Esophagus squamous epithelium (tissue), 5 donors: ENCODE data around the gene AFF3. TPM values are rescaled to one million over a fixed set of nuclear protein-coding genes. Genes with fewer than 3 reads are reported as not detected.
A peak's percentile ranks its signal among the peaks of the same experiment; 100 is the strongest.

Experiments
- DNase-seq: peaks from one replicate; lab custom pipeline; 2025; lab: John Stamatoyannopoulos, UW
- H3K27ac ChIP-seq, 4 donors: fragments of 200-600 bp; sonication (generic); one replicate each; pipeline ENCODE4 v1.5.1; 2016 to 2019; ENCODE audit warnings: mild to moderate bottlenecking in 1 of 4
- H3K27me3 ChIP-seq, 4 donors: fragments of 200-600 bp; sonication (generic); 1 replicate in 3 of 4; 2 replicates in 1 of 4; pipeline versions ENCODE4 v1.5.1 to v1.6.0; 2017 to 2021; ENCODE audit warnings: antibody characterized with exemption in 1 of 4
- H3K36me3 ChIP-seq, 3 donors: fragments of 200-600 bp; sonication (generic); one replicate each; pipeline ENCODE4 v1.5.1; 2016 to 2019
- H3K4me1 ChIP-seq, 3 donors: fragments of 200-600 bp; sonication (generic); one replicate each; pipeline ENCODE4 v1.5.1; 2017 to 2019
- H3K4me3 ChIP-seq, 4 donors: fragments of 200-600 bp; sonication (generic); 1 replicate in 3 of 4; 2 replicates in 1 of 4; pipeline ENCODE4 v1.5.1; 2016 to 2019; ENCODE audit warnings: mild to moderate bottlenecking in 2 of 4, moderate library complexity in 1 of 4
- H3K9me3 ChIP-seq, 3 donors: fragments of 200-600 bp; sonication (generic); one replicate each; pipeline ENCODE4 v1.5.1; 2016 to 2019
- CTCF ChIP-seq, 6 experiments: fragments of 450-650 bp in 4 of 6; fragments of 200-600 bp in 2 of 6; sonication (generic) in 2 of 6; IDR thresholded peaks; one replicate each; pipeline ENCODE4 v1.5.1; 2016 to 2019; ENCODE audit warnings: antibody characterized with exemption in 6 of 6, mild to moderate bottlenecking in 4 of 6, moderate library complexity in 4 of 6
- POLR2A ChIP-seq, 4 donors: fragments of 450-650 bp; IDR thresholded peaks; one replicate each; pipeline ENCODE4 v1.6.1; 2017; ENCODE audit warnings: antibody characterized with exemption in 4 of 4, mild to moderate bottlenecking in 4 of 4, moderate library complexity in 3 of 4
- WGBS, 2 donors: methylation state at CpG; one replicate each; pipeline ENCODE4 v1.1.5; 2018; 5-methylcytosine and 5-hydroxymethylcytosine counted together
- intact Hi-C: fragments of 100-400 bp; cut with DNase I; formaldehyde crosslinking; loops from one replicate; pipeline ENCODE4 v1.15.0; 2022
- total RNA-seq, 4 donors: library from RNA; depleted of rRNA; stranded (reverse); fragments of >200 nt; gene quantifications; one replicate each; pipeline ENCODE4 v1.1.0, GENCODE V29; 2016
- donor health status: DM: yes; HTN: yes; CAD: no.

The AFF3 gene
- total RNA-seq, 4 donors from 2014 or later = 1.2 to 9.7 (median 3.8) TPM

- Histone ChIP-seq H3K27me3 (no peaks in the 10 kb centered on the region), H3K27ac (no peak overlapping the region), H3K4me1 (no peaks in the 10 kb centered on the region), H3K36me3 (no peaks in the 10 kb centered on the region), H3K4me3 (no peak overlapping the region), H3K9me3 (no peaks in the 10 kb centered on the region)
- WGBS, 2 donors = 83 to 94% methylated on average over 4 of the region's 4 CpGs
- DNase-seq = no peak
- intact Hi-C loops = no loop called here
- TF ChIP-seq CTCF (IDR thresholded peaks at IDR 0.05) = no peak
- TF ChIP-seq POLR2A (IDR thresholded peaks at IDR 0.05) = no peak
These were observed 622.2 kb downstream of the AFF3 start for GRCh38 chr2:99520195-99520594.

GRCh38 chr2:99514357-99514756, 628.0 kb downstream of the AFF3 start:
- intact Hi-C loops = no loop called here

GRCh38 chr2:99512181-99512591, 630.2 kb downstream of the AFF3 start:
- peaks cover 0 to 7% (median 0%) of the 10 kb centered on the region in 3 donors for H3K4me1 ChIP-seq
- WGBS, 2 donors = 46 to 63% methylated on average over 1 of the region's 1 CpG
- H3K36me3 ChIP-seq = no peaks in the 10 kb centered on the region
- no peaks in the 10 kb centered on the region for H3K27me3 ChIP-seq
- DNase-seq = no peak
- H3K4me3 ChIP-seq = no peak overlapping the region
- no peak overlapping the region for H3K27ac ChIP-seq
- H3K9me3 ChIP-seq = no peaks in the 10 kb centered on the region
- intact Hi-C loops = no loop called here
- no peak for TF ChIP-seq CTCF (IDR thresholded peaks at IDR 0.05)
- TF ChIP-seq POLR2A (IDR thresholded peaks at IDR 0.05) = no peak

More at GRCh38 chr2:99514357-99514756, 628.0 kb downstream of the AFF3 start:
- TF ChIP-seq CTCF (IDR thresholded peaks at IDR 0.05) (no peak), POLR2A (IDR thresholded peaks at IDR 0.05) (no peak)
- no peak for DNase-seq
- WGBS, 2 donors = 82 to 89% methylated on average over 4 of the region's 4 CpGs
- H3K4me3 ChIP-seq = no peak overlapping the region
- H3K27me3 ChIP-seq = no peaks in the 10 kb centered on the region
- H3K36me3 ChIP-seq = no peaks in the 10 kb centered on the region
- no peak overlapping the region for H3K27ac ChIP-seq
- H3K9me3 ChIP-seq = no peaks in the 10 kb centered on the region
- H3K4me1 ChIP-seq = no peaks in the 10 kb centered on the region

- Histone ChIP-seq H3K27ac (no peak overlapping the region), H3K4me3 (no peak overlapping the region), H3K27me3 (no peaks in the 10 kb centered on the region), H3K4me1 (peaks cover 0 to 16% (median 0%) of the 10 kb centered on the region in 3 donors), H3K36me3 (no peaks in the 10 kb centered on the region), H3K9me3 (no peaks in the 10 kb centered on the region)
- intact Hi-C loops = no loop called here
- 75 to 84% methylated on average over 4 of the region's 4 CpGs for WGBS, 2 donors
- DNase-seq = no peak
- TF ChIP-seq POLR2A (IDR thresholded peaks at IDR 0.05) = no peak
- no peak for TF ChIP-seq CTCF (IDR thresholded peaks at IDR 0.05)
These were observed 633.0 kb downstream of the AFF3 start for GRCh38 chr2:99509387-99509786.

GRCh38 chr2:99507937-99508818, 634.2 kb downstream of the AFF3 start:
- intact Hi-C loops = no loop called here
- Histone ChIP-seq H3K9me3 (no peaks in the 10 kb centered on the region), H3K4me3 (no peak overlapping the region), H3K27ac (peak overlapping the region in 2 of 4 donors; percentile 28 to 46), H3K36me3 (no peaks in the 10 kb centered on the region), H3K4me1 (peaks cover 0 to 26% (median 0%) of the 10 kb centered on the region in 3 donors), H3K27me3 (no peaks in the 10 kb centered on the region)
- 68 to 84% methylated on average over 6 to 7 of the region's 7 CpGs for WGBS, 2 donors
- DNase-seq = no peak
- no peak for TF ChIP-seq CTCF (IDR thresholded peaks at IDR 0.05)
- no peak for TF ChIP-seq POLR2A (IDR thresholded peaks at IDR 0.05)
